DMS153 treated with DMSO at 0.1 percent for 48 hours (cell line): ENCODE results near the gene RPL14.
"Not testable (repeated sequence)": the region's sequence is repeated elsewhere in the genome, so short reads cannot be mapped to it uniquely, and the experiment has no call there.

ENCODE experiments used
- DNase-seq: peaks from one replicate; lab custom pipeline; 2025; ENCODE audit not compliant: unreplicated experiment; lab: John Stamatoyannopoulos, UW

RPL14 gene

GRCh38 chr3:40462838-40463237 is 5.7 kb downstream of the RPL14 start:
- DNase-seq: not testable (repeated sequence)

- DNase-seq: no peak
These were observed 6.4 kb downstream of the RPL14 start for GRCh38 chr3:40463579-40463978.

GRCh38 chr3:40464339-40465110 is 7.4 kb downstream of the RPL14 start:
- no peak for DNase-seq

GRCh38 chr3:40465111-40465407 is 7.9 kb downstream of the RPL14 start:
- no peak for DNase-seq

- no peak for DNase-seq
These were observed 8.3 kb downstream of the RPL14 start for GRCh38 chr3:40465456-40465855.

GRCh38 chr3:40468018-40468417 is 10.9 kb downstream of the RPL14 start:
- no peak for DNase-seq

- no peak for DNase-seq
These were observed 13.6 kb downstream of the RPL14 start for GRCh38 chr3:40470701-40471100.

- DNase-seq: peak; percentile 9
These were observed 19.6 kb downstream of the RPL14 start, which contains the start of gene ZNF619 for GRCh38 chr3:40476478-40477470. ZNF619 (plus strand) TSS chr3:40477122; CDS start chr3:40477980, 858 bp downstream.

GRCh38 chr3:40477666-40478065 is 20.5 kb downstream of the RPL14 start:
- DNase-seq: no peak

GRCh38 chr3:40487172-40487571 is 30.0 kb downstream of the RPL14 start:
- DNase-seq: no peak

- no peak for DNase-seq
These were observed 33.8 kb downstream of the RPL14 start for GRCh38 chr3:40490916-40491315.

GRCh38 chr3:40494698-40495097 is 37.6 kb downstream of the RPL14 start:
- DNase-seq: no peak

GRCh38 chr3:40497288-40497687 is 40.1 kb downstream of the RPL14 start:
- DNase-seq: no peak

GRCh38 chr3:40499952-40500351 is 42.8 kb downstream of the RPL14 start:
- DNase-seq: no peak

- no peak for DNase-seq
These were observed 44.9 kb downstream of the RPL14 start for GRCh38 chr3:40502034-40502433.

- no peak for DNase-seq
These were observed 47.7 kb downstream of the RPL14 start for GRCh38 chr3:40504636-40505430.

GRCh38 chr3:40505599-40506462 is 48.7 kb downstream of the RPL14 start, which contains the start of gene ZNF620:
ZNF620 (plus strand) TSS chr3:40506039; CDS start chr3:40506353, 314 bp downstream.
- DNase-seq: peak; percentile 46

GRCh38 chr3:40511031-40511718 is 54.0 kb downstream of the RPL14 start:
- no peak for DNase-seq

- DNase-seq: no peak
These were observed 59.1 kb downstream of the RPL14 start for GRCh38 chr3:40516201-40516600.

GRCh38 chr3:40518067-40518466 is 60.9 kb downstream of the RPL14 start:
- DNase-seq: no peak
